K562 (cell line): ENCODE results near the gene HOXB7. TPM values are rescaled to one million over a fixed set of nuclear protein-coding genes. Genes with fewer than 3 reads are reported as not detected.
A peak's percentile ranks its signal among the peaks of the same experiment; 100 is the strongest.

Experiments used
- CBFB ChIP-seq: sonication (generic); formaldehyde crosslinking; IDR thresholded peaks from 2 replicates; pipeline ENCODE4 v1.4.0; 2020; ENCODE audit warnings: mild to moderate bottlenecking, missing genetic modification reagents
- CEBPG ChIP-seq, 3 experiments: fragments of 200-800 bp in 1 of 3; sonication (Bioruptor generic) in 1 of 3; sonication (generic) in 1 of 3; formaldehyde crosslinking in 1 of 3; IDR thresholded peaks in 2 of 3; conservative IDR thresholded peaks in 1 of 3; 2 replicates each; pipeline versions ENCODE4 v1.6.1 to v1.8.0; 2016 to 2022; ENCODE audit warnings: missing compliant biosample characterization in 2 of 3, missing genetic modification characterization in 2 of 3, mild to moderate bottlenecking in 1 of 3, missing genetic modification reagents in 1 of 3
- DIDO1 ChIP-seq: fragments of 450-650 bp; IDR thresholded peaks from 2 replicates; pipeline ENCODE4 v1.6.1; 2016; ENCODE audit warnings: low read depth, missing biosample characterization, missing genetic modification characterization
- ETV5 ChIP-seq: sonication (generic); formaldehyde crosslinking; IDR thresholded peaks from 2 replicates; pipeline ENCODE4 v1.4.0; 2020; ENCODE audit warnings: low read depth, mild to moderate bottlenecking, missing genetic modification reagents
- FOS ChIP-seq: IDR thresholded peaks from 3 replicates; pipeline ENCODE4 v1.6.1; 2011; ENCODE audit not compliant: insufficient read length; ENCODE audit errors: extremely low read depth
- MYBL2 ChIP-seq, 2 experiments: fragments of 450-650 bp in 1 of 2; sonication (generic) in 1 of 2; formaldehyde crosslinking in 1 of 2; IDR thresholded peaks; 2 replicates each; pipeline versions ENCODE4 v1.6.1 to v1.8.1; 2017 to 2022; ENCODE audit warnings: borderline replicate concordance in 1 of 2, inconsistent platforms in 1 of 2, low read depth in 1 of 2, mild to moderate bottlenecking in 1 of 2, missing genetic modification reagents in 1 of 2, moderate library complexity in 1 of 2
- NCOA2 ChIP-seq, 2 experiments: fragments of 450-650 bp; IDR thresholded peaks; 2 replicates each; pipeline ENCODE4 v1.6.1; 2018; ENCODE audit warnings: mild to moderate bottlenecking in 2 of 2, moderate library complexity in 1 of 2; ENCODE audit not compliant: partially characterized antibody in 2 of 2
- POLR2AphosphoS5 ChIP-seq: IDR thresholded peaks from 2 replicates; pipeline ENCODE4 v1.6.1; 2011; ENCODE audit warnings: mild to moderate bottlenecking, low read depth, low read length, moderate library complexity; ENCODE audit not compliant: control insufficient read depth, insufficient read depth
- SIX5 ChIP-seq, 2 experiments: IDR thresholded peaks; 2 replicates each; pipeline ENCODE4 v1.6.1; 2011; ENCODE audit warnings: low read length in 2 of 2, borderline replicate concordance in 1 of 2, low read depth in 1 of 2, mild to moderate bottlenecking in 1 of 2, moderate library complexity in 1 of 2; ENCODE audit not compliant: insufficient read depth in 1 of 2
- ZNF717 ChIP-seq: fragments of 250-450 bp; sonication (Bioruptor Pico); IDR thresholded peaks from 2 replicates; pipeline ENCODE4 v1.5.0; 2021
- polyA plus RNA-seq, 8 experiments: library from polyadenylated mRNA; depleted of rRNA in 4 of 8; stranded (reverse) in 5 of 8; unstranded in 3 of 8; fragments of >200 nt; fragmentation: Nextera tagmentation in 2 of 8; fragmentation: Illumina TruSeq in 1 of 8; extraction: Ambion mirVana in 2 of 8; extraction: Trizol in 1 of 8; gene quantifications; 2 replicates each; pipeline versions ENCODE4 v1.2.1 to v1.2.3, GENCODE V29; 2011 to 2014; ENCODE audit warnings: inconsistent platforms in 1 of 8, missing spikeins in 1 of 8
- total RNA-seq, 7 experiments: library from RNA; depleted of rRNA in 6 of 7; stranded (reverse); fragments of >200 nt in 6 of 7; fragmentation: Illumina TruSeq in 2 of 7; extraction: Trizol in 2 of 7; gene quantifications; 2 replicates each; pipeline versions ENCODE4 v1.2.1 to v1.2.3, GENCODE V29; 2011 to 2021; ENCODE audit warnings: low replicate concordance in 1 of 7
- TF ChIP-seq, protein P1 (sequence below): fragments of 250-450 bp; sonication (Bioruptor Pico); IDR thresholded peaks from 2 replicates; pipeline ENCODE4 v1.5.0; 2021; ENCODE audit warnings: mild to moderate bottlenecking, borderline replicate concordance
- TF ChIP-seq, protein P2 (sequence below), 2 experiments: IDR thresholded peaks; 2 replicates each; pipeline ENCODE4 v1.6.1; 2012; ENCODE audit warnings: improper control_type of control experiment in 2 of 2, low read depth in 2 of 2, low read length in 2 of 2, borderline replicate concordance in 1 of 2
- TF ChIP-seq, protein P3 (sequence below): fragments of 450-650 bp; formaldehyde crosslinking; IDR thresholded peaks from 2 replicates; pipeline ENCODE4 v1.4.0; 2020; ENCODE audit warnings: mild to moderate bottlenecking, moderate library complexity
- TF ChIP-seq, protein P4 (sequence below): fragments of 250-450 bp; sonication (Bioruptor Pico); IDR thresholded peaks from 2 replicates; pipeline ENCODE4 v1.5.0; 2021
- TF ChIP-seq, protein P5 (sequence below), 3 experiments: fragments of 200-800 bp in 1 of 3; sonication (Bioruptor generic) in 1 of 3; sonication (generic) in 1 of 3; formaldehyde crosslinking in 1 of 3; IDR thresholded peaks; 2 replicates each; pipeline versions ENCODE4 v1.6.1 to v1.8.0; 2016 to 2022; ENCODE audit warnings: mild to moderate bottlenecking in 2 of 3, missing compliant biosample characterization in 2 of 3, missing genetic modification characterization in 2 of 3, missing genetic modification reagents in 1 of 3

HOXB7 gene
- total and polyA plus RNA-seq, 9 of the 15 experiments (the other 6 are each of a cell fraction or from before 2014, with no cell fraction given) = 5.5 to 16.7 (median 8.3) TPM

DNA sequence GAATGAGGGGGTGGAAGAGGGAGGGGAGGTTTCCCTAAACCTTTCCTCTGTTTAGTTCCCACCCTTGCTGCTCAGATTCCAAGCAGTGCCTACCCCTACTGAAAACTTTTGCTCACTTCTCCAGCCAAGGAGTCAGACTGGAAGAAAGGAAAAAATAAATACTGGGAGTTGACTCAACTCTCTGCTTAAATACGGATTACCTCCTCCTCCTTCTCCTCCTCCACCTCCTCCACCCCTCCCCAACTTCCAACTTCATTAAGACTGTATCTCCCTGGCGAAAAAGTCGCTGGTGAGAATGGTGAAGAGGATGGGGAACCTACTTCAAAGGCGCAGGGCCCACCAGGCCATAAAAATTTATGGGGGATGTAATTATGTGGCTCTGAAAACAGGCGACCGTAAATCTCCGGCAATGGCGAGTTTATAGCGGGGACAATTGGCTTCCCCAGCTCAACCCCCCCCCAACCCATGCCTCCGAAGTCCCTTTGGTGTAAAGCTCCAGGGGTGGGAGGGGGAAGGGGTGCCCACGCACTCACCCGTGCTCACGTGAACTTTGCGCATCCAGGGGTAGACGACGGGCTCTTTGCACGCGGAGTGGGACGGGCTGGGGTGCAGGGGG, 33.4 kb downstream of the HOXB7 start (continued):
- TF ChIP-seq, protein P1, sequence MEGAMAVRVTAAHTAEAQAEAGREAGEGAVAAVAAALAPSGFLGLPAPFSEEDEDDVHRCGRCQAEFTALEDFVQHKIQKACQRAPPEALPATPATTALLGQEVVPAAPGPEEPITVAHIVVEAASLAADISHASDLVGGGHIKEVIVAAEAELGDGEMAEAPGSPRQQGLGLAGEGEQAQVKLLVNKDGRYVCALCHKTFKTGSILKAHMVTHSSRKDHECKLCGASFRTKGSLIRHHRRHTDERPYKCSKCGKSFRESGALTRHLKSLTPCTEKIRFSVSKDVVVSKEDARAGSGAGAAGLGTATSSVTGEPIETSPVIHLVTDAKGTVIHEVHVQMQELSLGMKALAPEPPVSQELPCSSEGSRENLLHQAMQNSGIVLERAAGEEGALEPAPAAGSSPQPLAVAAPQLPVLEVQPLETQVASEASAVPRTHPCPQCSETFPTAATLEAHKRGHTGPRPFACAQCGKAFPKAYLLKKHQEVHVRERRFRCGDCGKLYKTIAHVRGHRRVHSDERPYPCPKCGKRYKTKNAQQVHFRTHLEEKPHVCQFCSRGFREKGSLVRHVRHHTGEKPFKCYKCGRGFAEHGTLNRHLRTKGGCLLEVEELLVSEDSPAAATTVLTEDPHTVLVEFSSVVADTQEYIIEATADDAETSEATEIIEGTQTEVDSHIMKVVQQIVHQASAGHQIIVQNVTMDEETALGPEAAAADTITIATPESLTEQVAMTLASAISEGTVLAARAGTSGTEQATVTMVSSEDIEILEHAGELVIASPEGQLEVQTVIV (CRISPR knock-in tag) = no peak
- TF ChIP-seq, protein P2, sequence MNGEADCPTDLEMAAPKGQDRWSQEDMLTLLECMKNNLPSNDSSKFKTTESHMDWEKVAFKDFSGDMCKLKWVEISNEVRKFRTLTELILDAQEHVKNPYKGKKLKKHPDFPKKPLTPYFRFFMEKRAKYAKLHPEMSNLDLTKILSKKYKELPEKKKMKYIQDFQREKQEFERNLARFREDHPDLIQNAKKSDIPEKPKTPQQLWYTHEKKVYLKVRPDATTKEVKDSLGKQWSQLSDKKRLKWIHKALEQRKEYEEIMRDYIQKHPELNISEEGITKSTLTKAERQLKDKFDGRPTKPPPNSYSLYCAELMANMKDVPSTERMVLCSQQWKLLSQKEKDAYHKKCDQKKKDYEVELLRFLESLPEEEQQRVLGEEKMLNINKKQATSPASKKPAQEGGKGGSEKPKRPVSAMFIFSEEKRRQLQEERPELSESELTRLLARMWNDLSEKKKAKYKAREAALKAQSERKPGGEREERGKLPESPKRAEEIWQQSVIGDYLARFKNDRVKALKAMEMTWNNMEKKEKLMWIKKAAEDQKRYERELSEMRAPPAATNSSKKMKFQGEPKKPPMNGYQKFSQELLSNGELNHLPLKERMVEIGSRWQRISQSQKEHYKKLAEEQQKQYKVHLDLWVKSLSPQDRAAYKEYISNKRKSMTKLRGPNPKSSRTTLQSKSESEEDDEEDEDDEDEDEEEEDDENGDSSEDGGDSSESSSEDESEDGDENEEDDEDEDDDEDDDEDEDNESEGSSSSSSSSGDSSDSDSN (IDR thresholded peaks at IDR 0.05; ENCODE audit: borderline replicate concordance in 1 of 2, low read depth in 2 of 2, low read length in 2 of 2) = no peak
- TF ChIP-seq SIX5 (IDR thresholded peaks at IDR 0.05; ENCODE audit: borderline replicate concordance in 1 of 2, insufficient read depth in 1 of 2, low read depth in 1 of 2, low read length in 2 of 2) (no peak), MYBL2 (IDR thresholded peaks at IDR 0.05; ENCODE audit: low read depth) (no peak), MYBL2 (CRISPR knock-in tag; IDR thresholded peaks at IDR 0.05; ENCODE audit: borderline replicate concordance) (no peak), CBFB (no peak), FOS (no peak), DIDO1 (tag) (no peak), CEBPG (CRISPR knock-in tag; IDR thresholded peaks at IDR 0.05) (no peak), CEBPG (tag; conservative IDR thresholded peaks at IDR 0.05 in 1 of 2, IDR thresholded peaks at IDR 0.05 in 1 of 2) (no peak), NCOA2 (IDR thresholded peaks at IDR 0.05; ENCODE audit: partially characterized antibody in 2 of 2) (no peak), POLR2AphosphoS5 (peak; percentile 57; the same call in 1 of the 2 replicates), ZNF717 (CRISPR knock-in tag) (no peak), ETV5 (CRISPR knock-in tag) (no peak)
- TF ChIP-seq, protein P3, sequence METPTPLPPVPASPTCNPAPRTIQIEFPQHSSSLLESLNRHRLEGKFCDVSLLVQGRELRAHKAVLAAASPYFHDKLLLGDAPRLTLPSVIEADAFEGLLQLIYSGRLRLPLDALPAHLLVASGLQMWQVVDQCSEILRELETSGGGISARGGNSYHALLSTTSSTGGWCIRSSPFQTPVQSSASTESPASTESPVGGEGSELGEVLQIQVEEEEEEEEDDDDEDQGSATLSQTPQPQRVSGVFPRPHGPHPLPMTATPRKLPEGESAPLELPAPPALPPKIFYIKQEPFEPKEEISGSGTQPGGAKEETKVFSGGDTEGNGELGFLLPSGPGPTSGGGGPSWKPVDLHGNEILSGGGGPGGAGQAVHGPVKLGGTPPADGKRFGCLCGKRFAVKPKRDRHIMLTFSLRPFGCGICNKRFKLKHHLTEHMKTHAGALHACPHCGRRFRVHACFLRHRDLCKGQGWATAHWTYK (CRISPR knock-in tag) = no peak
- TF ChIP-seq, protein P4, sequence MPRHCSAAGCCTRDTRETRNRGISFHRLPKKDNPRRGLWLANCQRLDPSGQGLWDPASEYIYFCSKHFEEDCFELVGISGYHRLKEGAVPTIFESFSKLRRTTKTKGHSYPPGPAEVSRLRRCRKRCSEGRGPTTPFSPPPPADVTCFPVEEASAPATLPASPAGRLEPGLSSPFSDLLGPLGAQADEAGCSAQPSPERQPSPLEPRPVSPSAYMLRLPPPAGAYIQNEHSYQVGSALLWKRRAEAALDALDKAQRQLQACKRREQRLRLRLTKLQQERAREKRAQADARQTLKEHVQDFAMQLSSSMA = no peak
- TF ChIP-seq, protein P5, sequence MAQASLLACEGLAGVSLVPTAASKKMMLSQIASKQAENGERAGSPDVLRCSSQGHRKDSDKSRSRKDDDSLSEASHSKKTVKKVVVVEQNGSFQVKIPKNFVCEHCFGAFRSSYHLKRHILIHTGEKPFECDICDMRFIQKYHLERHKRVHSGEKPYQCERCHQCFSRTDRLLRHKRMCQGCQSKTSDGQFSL (CRISPR knock-in tag; IDR thresholded peaks at IDR 0.05) = peak; percentile 83
- TF ChIP-seq, protein P5 (tag; IDR thresholded peaks at IDR 0.05) = peak in 1 of 2 experiments; percentile 80; a peak in 2 of 4 replicates
